8988T (cell line): ENCODE data around the gene CRACDL.
"Not testable (repeated sequence)": the region's sequence is repeated elsewhere in the genome, so short reads cannot be mapped to it uniquely, and the experiment has no call there.

Experiments
- DNase-seq: peaks from one replicate; pipeline ENCODE4 v3.0.0; 2011

Gene CRACDL

GRCh38 chr2:98771264-98771663, 164.8 kb downstream of the CRACDL start:
- DNase-seq, result no peak

DNA sequence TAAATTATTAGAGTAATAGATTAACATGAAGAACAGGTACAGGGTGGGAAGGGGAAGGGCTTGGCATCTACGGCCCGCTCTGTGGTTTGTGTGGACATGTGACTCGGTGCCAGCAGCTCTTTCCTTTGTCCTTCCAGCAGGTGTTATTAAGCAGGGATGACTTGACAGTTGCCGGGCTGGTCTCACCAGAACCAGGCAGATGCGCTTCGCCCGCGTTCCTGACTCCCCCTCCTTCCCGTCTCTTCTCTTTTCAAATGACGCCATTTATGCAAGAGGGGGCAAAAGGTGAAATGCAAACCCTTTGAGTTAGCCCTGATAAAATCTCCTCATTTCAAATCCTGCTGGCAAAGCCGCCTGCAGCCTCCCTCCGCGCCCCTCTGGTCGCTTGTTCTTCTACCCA, 166.2 kb downstream of the CRACDL start:
- no peak for DNase-seq

- DNase-seq, result no peak
Observed at GRCh38 chr2:98769114-98769476, 166.9 kb downstream of the CRACDL start.

GRCh38 chr2:98768384-98769113, 167.5 kb downstream of the CRACDL start:
- no peak for DNase-seq

GRCh38 chr2:98764499-98764898, 171.5 kb downstream of the CRACDL start:
- DNase-seq, result no peak

- no peak for DNase-seq
Observed at GRCh38 chr2:98763209-98763951, 172.6 kb downstream of the CRACDL start.

DNA sequence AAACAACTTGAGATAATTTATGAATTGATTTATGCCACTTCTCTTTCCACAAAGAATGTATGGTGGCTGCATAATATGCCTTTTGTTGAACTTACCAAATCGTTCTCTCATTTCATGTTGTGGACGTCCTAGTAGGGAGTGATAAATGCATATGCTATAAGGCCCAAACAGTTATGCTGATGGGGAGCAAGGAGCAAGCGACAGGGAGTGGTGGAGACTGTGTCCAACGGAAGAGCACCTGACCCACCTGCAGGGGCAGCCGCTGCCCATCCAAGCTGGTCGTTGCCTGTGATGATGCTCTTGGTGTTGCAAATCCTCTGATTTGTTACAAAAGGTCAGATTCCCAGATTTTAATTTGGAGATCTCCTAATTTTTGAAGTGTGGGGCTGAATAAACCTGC, 174.1 kb downstream of the CRACDL start:
- DNase-seq, result no peak

DNA sequence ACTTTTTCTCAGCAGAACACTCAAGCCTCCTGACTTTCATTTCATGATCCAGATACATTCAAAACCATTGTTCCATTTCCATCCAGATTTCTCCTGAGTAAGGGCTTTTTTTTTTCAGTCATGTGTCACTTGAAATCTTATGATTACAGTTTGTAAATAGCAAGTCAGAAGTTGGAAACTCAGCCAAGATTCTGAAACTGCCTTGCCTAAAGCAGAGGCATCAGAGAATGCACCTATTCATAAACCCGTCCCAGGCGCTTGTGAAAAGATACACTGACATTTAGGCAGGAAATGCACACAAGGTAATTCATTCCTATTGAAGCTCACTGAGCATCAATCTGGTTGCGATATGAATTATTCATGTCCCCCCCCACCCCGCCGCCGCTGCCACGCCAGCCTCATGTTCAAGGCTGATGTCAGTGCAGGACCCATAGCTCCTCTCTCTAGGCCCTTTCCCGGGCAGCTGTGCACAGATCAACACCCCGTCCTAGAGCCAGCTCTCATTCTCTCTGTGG, 174.7 kb downstream of the CRACDL start:
- DNase-seq, result no peak

- no peak for DNase-seq
Observed at GRCh38 chr2:98759827-98760625, 176.0 kb downstream of the CRACDL start.

DNA sequence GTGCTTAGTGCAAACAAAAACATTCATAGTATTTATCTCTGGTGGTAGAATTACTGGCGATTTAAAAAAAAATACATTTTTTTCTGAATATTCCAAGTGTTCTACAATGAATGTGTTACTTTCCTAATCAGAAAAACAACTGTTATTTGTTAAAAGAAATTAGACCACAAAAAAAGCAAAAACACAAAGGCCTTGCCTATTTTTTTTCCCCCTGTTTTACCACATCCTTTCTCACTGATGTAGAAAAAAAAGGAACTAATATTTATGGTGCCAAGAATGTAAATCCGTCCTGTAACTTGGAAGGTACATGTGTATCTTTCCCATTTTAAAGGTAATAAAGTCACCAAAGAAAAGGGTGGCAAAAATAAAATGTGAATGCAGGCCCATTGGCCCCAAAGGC, 176.7 kb downstream of the CRACDL start:
- no peak for DNase-seq

DNA sequence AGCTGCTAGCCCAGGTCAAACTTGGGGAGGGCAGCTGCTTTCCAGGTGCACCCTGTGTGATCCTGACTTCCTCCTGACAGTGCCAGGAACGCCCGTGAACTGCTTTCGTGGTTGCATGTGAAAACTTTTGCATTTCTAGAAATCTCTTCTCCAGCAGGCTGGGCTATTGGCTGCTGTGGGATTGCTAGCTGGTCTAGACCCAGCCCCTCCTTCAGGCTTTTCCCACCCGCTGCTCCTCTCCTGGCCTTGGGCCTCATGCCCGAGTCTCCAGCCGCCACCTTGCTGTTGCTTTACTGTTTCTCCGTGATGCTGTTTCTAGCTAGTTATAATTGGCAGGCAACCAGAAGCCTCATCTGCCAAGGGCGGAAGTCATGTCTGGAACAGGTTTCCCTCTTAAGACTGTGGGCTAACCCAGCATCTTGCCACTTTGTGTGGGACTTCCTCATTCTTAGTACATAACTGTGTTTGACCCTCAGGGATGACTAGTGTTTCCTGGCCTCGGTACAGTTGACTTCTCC, 178.1 kb downstream of the CRACDL start:
- DNase-seq, result peak; percentile 73

DNA sequence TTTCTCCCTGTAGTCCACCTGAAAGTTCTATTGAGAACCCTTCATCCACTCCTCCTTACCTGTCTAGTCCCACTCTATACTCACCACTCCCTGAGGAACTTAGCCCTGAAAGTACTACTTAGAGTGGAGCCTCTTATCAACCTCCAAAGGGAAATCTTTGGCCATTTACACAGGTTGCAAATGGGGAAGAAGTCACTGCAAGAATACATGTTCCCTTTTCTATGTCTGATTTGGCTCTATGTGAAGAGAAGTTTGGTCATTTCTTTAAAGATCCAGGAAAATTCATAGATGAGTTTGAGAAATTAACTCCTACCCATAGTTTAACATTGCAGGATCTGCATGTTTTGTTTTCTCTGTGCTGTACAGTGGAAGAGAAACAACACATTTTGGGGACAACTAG, 182.2 kb downstream of the CRACDL start:
- DNase-seq, result no peak

GRCh38 chr2:98752711-98753110, 183.3 kb downstream of the CRACDL start:
- not testable (repeated sequence) for DNase-seq

DNA sequence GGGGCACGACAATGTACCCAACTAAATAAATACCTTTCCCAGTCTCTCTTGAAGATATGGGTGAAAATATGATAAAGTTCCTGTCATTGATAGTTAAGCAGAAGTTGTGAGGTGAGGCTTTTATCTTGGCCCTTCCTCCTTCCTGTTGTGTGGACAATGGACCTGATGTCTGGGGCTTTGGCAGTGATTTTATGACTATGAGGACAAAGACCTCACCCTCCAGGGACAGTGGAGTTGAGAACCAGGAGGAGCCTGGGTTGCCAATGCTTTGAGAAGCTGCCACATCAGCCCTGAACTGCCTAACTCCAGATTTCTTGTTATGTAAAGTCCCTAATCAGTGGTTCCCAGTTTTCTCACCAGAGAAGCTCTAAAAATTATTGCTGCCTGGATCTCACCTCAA, 184.3 kb downstream of the CRACDL start:
- no peak for DNase-seq

DNA sequence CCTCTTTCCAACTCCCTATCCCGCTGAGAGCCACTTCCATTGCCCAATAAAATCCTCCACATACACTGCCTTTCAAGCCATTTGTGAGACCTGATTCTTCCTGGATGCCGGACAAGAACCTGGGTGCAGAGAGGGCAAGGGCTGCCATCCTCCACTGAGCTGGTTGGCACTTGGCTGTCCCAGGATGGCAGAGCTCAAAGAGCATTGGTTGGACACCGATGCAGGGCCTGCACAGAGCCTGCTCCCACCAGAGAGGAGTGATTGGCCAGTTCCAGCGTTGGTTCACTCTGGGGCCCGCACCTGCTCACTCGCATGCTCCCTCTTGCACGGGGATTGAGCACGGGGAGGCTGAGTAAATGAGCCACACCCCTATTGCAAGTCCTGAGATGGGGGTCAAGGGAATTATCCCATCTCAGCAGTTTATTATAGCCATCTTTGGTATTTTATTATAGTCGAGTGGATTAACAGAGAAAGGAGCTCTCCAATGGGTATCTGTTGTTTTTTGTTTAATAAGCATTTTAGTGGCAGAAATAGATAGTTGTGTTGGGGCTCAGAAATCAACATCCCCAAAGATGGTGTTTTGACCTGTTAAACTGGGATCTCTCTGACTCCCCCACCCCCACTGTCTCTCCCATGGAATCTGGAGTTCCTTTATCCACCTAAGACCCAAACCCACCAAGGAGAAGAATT, 185.3 kb downstream of the CRACDL start:
- DNase-seq, result no peak

DNA sequence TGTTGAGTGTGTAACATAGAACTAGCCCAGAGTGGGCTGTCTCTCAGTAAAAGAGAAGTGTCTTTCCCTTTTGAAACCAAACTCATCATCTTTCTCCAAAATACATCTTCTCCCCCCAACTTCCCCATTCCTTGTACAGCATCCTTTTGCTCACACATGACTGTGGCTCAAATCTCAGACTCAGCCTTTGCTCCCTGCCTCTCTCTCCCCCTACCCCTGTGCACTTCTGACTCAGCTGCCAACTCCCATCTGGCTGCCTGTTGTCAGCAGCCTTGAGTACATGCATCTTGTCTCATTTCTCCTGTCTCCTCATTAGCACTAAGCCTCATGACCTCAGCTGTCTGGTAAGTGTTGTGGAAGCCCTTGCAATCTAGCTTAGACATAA, 187.0 kb downstream of the CRACDL start:
- no peak for DNase-seq

GRCh38 chr2:98748292-98749065, 187.5 kb downstream of the CRACDL start:
- DNase-seq, result no peak

- no peak for DNase-seq
Observed at GRCh38 chr2:98747888-98748287, 188.1 kb downstream of the CRACDL start.

DNA sequence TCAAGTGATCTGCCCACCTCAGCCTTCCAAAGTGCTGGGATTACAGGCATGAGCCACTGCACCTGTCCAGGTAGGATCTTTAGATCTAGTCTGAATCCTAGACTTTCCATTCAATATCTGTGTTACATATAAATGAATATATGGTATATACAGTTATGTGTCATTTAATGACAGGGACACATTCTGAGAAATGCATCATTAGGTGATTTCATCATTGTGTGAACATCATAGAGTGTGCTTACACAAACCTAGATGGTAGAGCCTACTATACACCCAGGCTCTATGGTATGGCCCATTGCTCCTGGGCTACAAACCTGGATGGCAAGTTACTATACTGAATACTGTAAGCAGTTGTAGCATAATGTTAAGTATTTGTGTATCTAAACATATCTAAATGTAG, 189.6 kb downstream of the CRACDL start:
- no peak for DNase-seq

DNA sequence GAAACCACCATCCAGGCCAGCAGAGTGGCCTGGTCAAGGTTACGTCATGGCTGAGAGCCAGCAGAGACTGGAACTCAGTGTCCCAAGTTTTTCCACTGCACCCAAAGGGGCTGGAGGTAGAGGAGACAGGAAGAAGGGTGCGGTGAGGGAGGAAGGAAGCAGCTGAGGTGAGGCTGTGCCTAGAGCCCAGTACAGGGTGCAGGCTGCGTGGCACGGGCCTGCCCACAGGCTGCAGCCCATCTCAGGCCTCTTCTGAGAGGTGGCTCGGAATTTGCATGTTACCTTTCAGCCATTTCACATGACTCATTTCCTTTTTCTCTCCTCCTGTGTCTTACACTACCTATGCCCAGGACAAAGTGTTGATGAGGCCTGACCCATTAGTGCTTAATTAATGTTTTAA, 191.4 kb downstream of the CRACDL start:
- no peak for DNase-seq
